T-helper 1 cell (primary cell): ENCODE results near the gene PANX2.

ENCODE experiments used
- DNase-seq, 5 donors: peaks; one replicate each; pipeline ENCODE4 v3.0.0-alpha.2; 2012 to 2020

Gene PANX2

GRCh38 chr22:50216684-50217520 is 46.4 kb downstream of the PANX2 start:
- DNase-seq = peak in 2 of 5 donors; percentile 3 to 8

GRCh38 chr22:50217543-50218152 is 47.1 kb downstream of the PANX2 start:
- peak in 1 of 5 donors; percentile 12 for DNase-seq

- no peak for DNase-seq
These were observed 47.8 kb downstream of the PANX2 start for GRCh38 chr22:50218153-50218995.

GRCh38 chr22:50218996-50219727 is 48.6 kb downstream of the PANX2 start:
- DNase-seq = peak in 1 of 5 donors; percentile 1

- no peak for DNase-seq
These were observed 49.5 kb downstream of the PANX2 start for GRCh38 chr22:50219800-50220602.

- DNase-seq = no peak
These were observed 50.3 kb downstream of the PANX2 start for GRCh38 chr22:50220603-50221409.

GRCh38 chr22:50221410-50222300 is 51.1 kb downstream of the PANX2 start:
- DNase-seq = peak in 1 of 5 donors; percentile 2

GRCh38 chr22:50222508-50222907 is 52.0 kb downstream of the PANX2 start:
- peak in 1 of 5 donors; percentile 5 for DNase-seq

GRCh38 chr22:50224071-50224470 is 53.5 kb downstream of the PANX2 start:
- DNase-seq = no peak

GRCh38 chr22:50225200-50225969 is 54.9 kb downstream of the PANX2 start:
- DNase-seq = peak in 1 of 5 donors; percentile 10

GRCh38 chr22:50226063-50226874 is 55.7 kb downstream of the PANX2 start:
- peak in 1 of 5 donors; percentile 11 for DNase-seq

GRCh38 chr22:50226875-50227165 is 56.3 kb downstream of the PANX2 start:
- no peak for DNase-seq

- no peak for DNase-seq
These were observed 57.2 kb downstream of the PANX2 start for GRCh38 chr22:50227579-50228215.

- peak in 1 of 5 donors; percentile 8 for DNase-seq
These were observed 57.8 kb downstream of the PANX2 start for GRCh38 chr22:50228366-50228765.

GRCh38 chr22:50229370-50229769 is 58.8 kb downstream of the PANX2 start:
- no peak for DNase-seq
